Left ventricle myocardium superior (tissue), 1 donor: ENCODE results near the gene NLRP4. TPM values are rescaled to one million over a fixed set of nuclear protein-coding genes. Genes with fewer than 3 reads are reported as not detected.
"Not testable (repeated sequence)": the region's sequence is repeated elsewhere in the genome, so short reads cannot be mapped to it uniquely, and the experiment has no call there.

Source experiments
- ATAC-seq: fragments of 200-7000 bp; cut with Tn5 transposase; one replicate; pipeline ENCODE4 v1.9.1; 2020; ENCODE audit warnings: mild to moderate bottlenecking, moderate library complexity
- DNase-seq: peaks from one replicate; pipeline ENCODE4 v3.0.0-alpha.2; 2020
- intact Hi-C: fragments of 100-400 bp; cut with micrococcal nuclease; formaldehyde crosslinking; loops from one replicate; pipeline ENCODE4 v1.11.0; 2022
- total RNA-seq: library from RNA; stranded (reverse); fragmentation: NEBNext Ultra II Directional; extraction: Animal tissue kit (Norgen Biotek cat#: 25700); gene quantifications from one replicate; pipeline ENCODE4 v1.2.1, GENCODE V29; 2021
- donor health status: DM: no; HTN: yes; CAD: no; lungs with severe emphysema.

Gene NLRP4
- total RNA-seq, 1 donor from 2014 or later, result not detected

- no peak for ATAC-seq
- intact Hi-C loops, result no loop called here
- no peak for DNase-seq
These were observed 30.8 kb downstream of the NLRP4 start for GRCh38 chr19:55867101-55867500.

- no peak for ATAC-seq
- intact Hi-C loops, result no loop called here
These were observed 34.4 kb downstream of the NLRP4 start for GRCh38 chr19:55870736-55871135.

DNA sequence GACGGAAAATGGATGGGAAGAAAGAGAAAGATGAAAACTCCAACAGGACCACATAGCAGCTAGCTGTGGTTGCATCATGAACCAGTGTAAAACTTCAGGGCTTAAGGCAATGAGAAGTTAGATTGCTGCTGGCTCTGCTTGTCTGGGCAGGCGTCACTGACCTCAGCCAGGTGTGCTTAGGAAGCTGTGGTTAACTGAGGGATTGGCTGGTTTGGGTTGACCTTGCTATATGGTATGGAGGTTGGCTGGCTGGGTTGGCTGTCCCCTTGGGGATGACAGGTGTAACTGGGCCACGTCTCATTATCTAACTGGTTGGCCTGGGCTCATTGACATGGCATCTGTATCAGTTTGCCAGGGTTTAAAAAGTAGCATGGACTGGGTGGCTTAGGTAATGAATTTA lies 40.9 kb downstream of the NLRP4 start:
- DNase-seq (no peak), ATAC-seq (no peak)
- intact Hi-C loops, result no loop called here

More at GRCh38 chr19:55870736-55871135, 34.4 kb downstream of the NLRP4 start:
- DNase-seq, result no peak

- DNase-seq (no peak), ATAC-seq (no peak)
- intact Hi-C loops, result no loop called here
These were observed 46.3 kb downstream of the NLRP4 start for GRCh38 chr19:55882626-55883025.

DNA sequence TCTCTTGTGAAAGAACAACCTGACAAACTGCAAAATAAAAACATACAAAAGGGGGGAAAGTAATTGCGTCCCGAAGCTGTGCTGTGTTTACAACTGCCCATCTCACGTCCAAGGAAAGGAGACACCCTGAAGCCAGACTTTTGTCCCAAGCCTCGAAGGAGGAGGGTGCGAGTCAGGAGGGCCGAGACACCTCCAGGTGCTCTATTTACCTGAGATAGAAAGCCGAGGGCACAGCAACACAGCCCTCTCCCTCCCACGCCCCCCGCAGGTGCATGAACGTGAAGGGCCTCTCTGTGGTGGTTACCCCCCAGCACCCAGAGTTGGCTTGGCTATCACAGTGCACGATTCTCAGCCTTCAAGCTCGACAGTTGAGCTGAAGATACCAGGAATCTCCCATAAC lies 62.6 kb downstream of the NLRP4 start:
- DNase-seq, result no peak
- ATAC-seq, result no peak
- intact Hi-C loops, result no loop called here

DNA sequence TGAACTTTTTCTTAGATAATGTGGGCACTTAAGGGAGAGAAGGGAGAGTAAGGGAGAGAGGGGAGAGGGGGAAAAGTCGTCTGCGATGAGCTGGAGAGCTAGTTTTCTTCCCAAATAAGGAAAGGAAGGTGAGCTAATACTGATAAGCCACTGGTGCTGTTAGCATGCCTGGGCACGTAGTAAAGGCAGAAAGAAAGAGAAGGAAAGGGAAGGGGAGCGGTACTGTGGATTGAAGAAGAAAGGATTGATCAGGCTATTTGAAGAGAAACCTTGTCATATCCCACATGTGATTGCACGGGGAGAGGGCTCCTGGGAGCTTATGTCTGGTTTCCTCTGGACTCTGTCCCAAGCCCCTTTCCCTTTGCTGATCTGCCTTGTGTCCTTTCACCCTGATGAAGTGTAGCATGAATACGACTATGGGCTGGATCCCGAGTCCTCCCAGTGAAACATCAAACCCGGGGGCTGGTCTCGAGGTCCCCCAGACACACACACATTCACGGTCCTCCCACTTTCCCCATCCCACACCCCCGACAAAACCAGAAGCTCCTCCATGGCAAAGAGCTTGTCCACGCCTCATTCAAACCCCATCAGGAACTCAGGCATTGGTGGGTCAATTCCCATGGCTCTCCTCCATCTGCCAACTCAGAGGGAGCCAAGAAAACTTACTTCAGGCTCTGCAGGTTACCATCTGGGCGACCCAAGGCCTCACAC lies 65.2 kb downstream of the NLRP4 start:
- ATAC-seq (no peak), DNase-seq (no peak)
- intact Hi-C loops, result no loop called here

- DNase-seq (no peak), ATAC-seq (no peak)
- intact Hi-C loops, result no loop called here
These were observed 65.9 kb downstream of the NLRP4 start for GRCh38 chr19:55902080-55902751.

DNA sequence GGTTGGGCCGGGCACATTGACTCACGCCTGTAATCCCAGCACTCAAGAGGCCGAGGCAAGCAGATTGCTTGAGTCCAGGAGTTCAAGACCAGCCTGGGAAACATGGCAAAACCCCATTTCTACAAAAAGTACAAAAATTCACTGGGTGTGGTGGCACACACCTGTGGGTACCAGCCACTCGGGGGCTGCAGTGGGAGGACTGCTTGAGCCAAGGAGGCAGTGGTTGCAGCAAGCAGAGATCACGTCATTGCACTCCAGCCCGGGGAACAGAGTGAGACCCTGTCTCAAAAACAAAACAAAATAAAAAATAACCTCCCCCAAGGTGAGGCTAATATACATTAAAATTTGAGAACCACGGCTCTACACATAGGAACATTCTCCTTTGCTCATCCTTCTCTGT lies 70.9 kb downstream of the NLRP4 start:
- no peak for ATAC-seq
- DNase-seq, result no peak
- intact Hi-C loops, result no loop called here

DNA sequence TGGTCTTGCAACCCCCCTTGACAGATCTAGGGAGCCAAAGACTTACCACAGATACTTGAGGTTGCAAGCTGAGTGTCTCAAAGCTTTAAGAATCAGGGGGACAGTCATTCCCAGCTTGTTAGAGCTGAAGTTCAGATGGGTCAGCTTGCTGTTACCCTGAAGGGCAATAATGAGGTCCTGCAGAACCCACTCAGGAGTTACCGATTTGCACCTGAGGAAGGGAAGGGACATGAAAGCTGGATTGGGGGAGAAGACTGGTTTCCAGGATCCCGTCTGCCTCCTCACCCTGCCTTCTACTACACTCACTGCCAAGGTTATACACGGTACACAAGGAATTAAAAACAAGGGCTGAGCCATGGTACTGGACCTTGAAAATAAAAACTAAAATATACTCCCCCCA lies 71.4 kb downstream of the NLRP4 start:
- intact Hi-C loops, result no loop called here
- ATAC-seq (no peak), DNase-seq (no peak)

DNA sequence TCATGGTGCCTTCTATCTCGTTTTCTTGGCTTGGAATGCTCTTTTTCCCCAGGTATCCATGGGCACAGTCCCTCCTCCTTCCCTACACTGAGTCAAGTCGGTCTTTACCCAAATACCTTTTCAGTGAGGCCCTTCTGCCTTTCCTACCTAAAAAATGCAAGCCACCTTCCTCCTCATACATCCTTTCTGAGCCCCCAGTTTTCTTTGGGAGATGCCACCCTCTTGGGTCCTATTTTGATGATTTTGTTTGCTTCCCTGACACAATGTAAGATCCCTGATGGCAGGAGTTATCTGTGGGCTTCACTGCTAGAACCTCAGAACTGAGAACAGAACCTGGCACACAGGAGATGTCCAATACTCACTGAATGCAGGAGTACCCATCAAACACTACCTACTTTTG lies 73.5 kb downstream of the NLRP4 start:
- intact Hi-C loops, result no loop called here
- ATAC-seq (no peak), DNase-seq (no peak)

GRCh38 chr19:55912916-55913315 lies 76.6 kb downstream of the NLRP4 start:
- no peak for DNase-seq
- no peak for ATAC-seq
- intact Hi-C loops, result no loop called here

DNA sequence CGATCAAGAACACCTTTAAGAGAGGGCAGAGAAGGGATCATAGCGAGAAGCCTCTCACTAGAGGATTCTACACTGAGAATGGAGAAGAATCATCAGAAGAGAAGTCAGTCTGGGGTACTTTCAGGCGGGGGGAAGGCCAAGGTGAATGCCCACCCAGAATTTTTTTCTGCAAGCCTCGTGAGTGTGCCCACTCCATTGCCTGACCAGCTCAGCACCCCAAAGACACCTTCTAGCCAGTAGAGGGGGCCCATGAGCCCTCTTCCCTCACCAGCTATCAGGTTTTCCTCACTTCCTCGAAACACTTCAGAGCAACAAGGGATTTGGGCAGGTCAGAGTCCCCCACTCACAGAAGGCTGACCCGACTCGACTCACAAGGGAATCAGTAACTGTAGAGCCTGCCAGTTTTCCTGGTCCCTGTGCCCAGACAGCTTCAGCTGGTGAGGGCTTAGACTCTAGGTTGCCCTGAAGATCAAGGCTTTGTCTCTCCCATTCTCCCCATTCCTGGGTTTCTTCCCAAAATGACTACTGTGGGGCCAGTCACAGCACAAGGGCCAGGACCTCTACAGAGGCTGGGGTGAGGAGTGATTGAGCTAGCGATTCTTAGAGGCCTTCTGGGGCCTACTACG lies 77.4 kb downstream of the NLRP4 start:
- DNase-seq, result no peak
- ATAC-seq, result no peak
- intact Hi-C loops, result no loop called here

DNA sequence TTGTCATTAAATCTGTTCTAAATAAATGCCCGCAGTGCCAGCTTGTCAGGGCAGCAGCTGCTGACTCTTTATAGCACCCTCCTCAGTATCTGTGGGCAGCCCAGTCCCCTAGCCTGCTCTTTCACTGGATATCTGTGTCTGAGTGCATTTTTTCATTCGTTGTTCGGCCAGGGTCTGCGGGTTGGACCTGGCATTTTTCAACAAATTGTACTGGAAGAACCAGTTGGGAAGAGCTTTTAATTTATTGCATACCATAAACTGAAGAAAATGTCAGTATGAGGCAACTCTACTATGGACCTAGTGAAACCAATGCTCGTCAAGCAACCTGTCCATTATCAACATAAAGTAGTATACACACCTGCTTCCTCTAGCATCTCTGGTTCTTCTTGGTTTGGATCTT lies 87.2 kb downstream of the NLRP4 start:
- ATAC-seq (no peak), DNase-seq (no peak)
- intact Hi-C loops, result no loop called here

GRCh38 chr19:55927991-55928390 lies 91.7 kb downstream of the NLRP4 start:
- no peak for DNase-seq
- intact Hi-C loops, result no loop called here
- ATAC-seq, result no peak

DNA sequence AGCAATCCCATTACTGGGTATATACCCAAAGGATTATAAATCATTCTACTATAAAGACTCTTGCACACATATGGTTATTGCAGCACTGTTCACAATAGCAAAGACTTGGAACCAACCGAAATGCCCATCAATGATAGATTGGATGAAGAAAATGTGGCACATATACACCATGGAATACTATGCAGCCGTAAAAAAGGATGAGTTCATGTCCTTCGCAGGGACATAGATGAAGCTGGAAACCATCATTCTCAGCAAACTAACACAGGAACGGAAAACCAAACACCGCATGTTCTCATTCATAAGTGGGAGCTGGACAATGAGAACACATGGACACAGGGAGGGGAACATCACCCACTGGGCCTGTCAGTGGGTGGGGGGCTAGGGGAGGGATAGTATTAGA lies 92.9 kb downstream of the NLRP4 start:
- ATAC-seq, intact Hi-C loops, DNase-seq: not testable (repeated sequence)

DNA sequence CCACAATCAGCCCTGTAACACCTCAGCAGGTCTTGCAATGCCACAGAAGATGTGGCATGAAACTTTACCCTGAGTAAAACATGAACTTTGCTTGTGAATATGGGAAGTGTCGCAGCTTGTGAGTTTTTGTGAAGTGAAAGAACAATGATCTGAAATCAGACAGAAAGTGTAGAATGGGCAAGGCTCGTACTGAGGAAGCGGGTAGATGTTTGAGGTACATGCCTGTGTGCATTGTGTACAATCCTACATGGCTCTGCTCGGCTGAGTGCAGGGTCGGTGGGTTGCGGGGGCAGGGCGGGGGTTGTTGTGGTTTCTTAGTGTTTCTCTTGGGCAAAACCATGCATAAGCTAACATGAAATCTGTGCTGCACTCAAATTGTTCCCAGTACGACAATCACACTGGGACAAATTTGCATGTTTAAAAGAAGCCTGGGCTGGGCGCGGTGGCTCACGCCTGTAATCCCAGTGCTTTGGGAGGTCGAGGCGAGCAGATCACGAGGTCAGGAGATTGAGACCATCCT lies 94.7 kb downstream of the NLRP4 start:
- ATAC-seq, result no peak
- intact Hi-C loops, result no loop called here

More for the DNA sequence above, 94.7 kb downstream of the NLRP4 start:
- no peak for DNase-seq
